Ishikawa (cell line): ENCODE results near the gene PTCH1.

Experiments
- CEBPB ChIP-seq: IDR thresholded peaks from 2 replicates; pipeline ENCODE4 v1.6.1; 2012
- CREB1 ChIP-seq: IDR thresholded peaks from 2 replicates; pipeline ENCODE4 v1.6.1; 2012; ENCODE audit warnings: low read depth
- EGR1 ChIP-seq: IDR thresholded peaks from 2 replicates; pipeline ENCODE4 v1.6.1; 2012
- EP300 ChIP-seq: IDR thresholded peaks from 2 replicates; pipeline ENCODE4 v1.6.1; 2012; ENCODE audit warnings: borderline replicate concordance
- FOXM1 ChIP-seq: IDR thresholded peaks from 2 replicates; pipeline ENCODE4 v1.6.1; 2012; ENCODE audit warnings: low read depth, borderline replicate concordance
- MAX ChIP-seq: IDR thresholded peaks from 2 replicates; pipeline ENCODE4 v1.6.1; 2012
- NFIC ChIP-seq: IDR thresholded peaks from 2 replicates; pipeline ENCODE4 v1.6.1; 2012
- RAD21 ChIP-seq: IDR thresholded peaks from 2 replicates; pipeline ENCODE4 v1.6.1; 2012; ENCODE audit warnings: low read depth
- REST ChIP-seq: IDR thresholded peaks from 2 replicates; pipeline ENCODE4 v1.6.1; 2012; ENCODE audit warnings: low read depth, mild to moderate bottlenecking
- TAF1 ChIP-seq: IDR thresholded peaks from 2 replicates; pipeline ENCODE4 v1.6.1; 2012; ENCODE audit warnings: low read depth, mild to moderate bottlenecking
- TCF12 ChIP-seq: IDR thresholded peaks from 2 replicates; pipeline ENCODE4 v1.6.1; 2012; ENCODE audit warnings: low read depth
- TEAD4 ChIP-seq: IDR thresholded peaks from 2 replicates; pipeline ENCODE4 v1.6.1; 2012
- USF1 ChIP-seq: IDR thresholded peaks from 2 replicates; pipeline ENCODE4 v1.6.1; 2012
- YY1 ChIP-seq: IDR thresholded peaks from 2 replicates; pipeline ENCODE4 v1.6.1; 2012; ENCODE audit warnings: low read depth
- ZBTB7A ChIP-seq: IDR thresholded peaks from 2 replicates; pipeline ENCODE4 v1.6.1; 2012; ENCODE audit warnings: low read depth

PTCH1 gene

GRCh38 chr9:95431286-95431685 is 85.5 kb downstream of the PTCH1 start:
- TF ChIP-seq MAX, result no peak
- no peak for TF ChIP-seq REST
- TF ChIP-seq USF1, result no peak
- no peak for TF ChIP-seq NFIC
- no peak for TF ChIP-seq EGR1
- TF ChIP-seq TCF12, result no peak
- no peak for TF ChIP-seq TEAD4
- no peak for TF ChIP-seq RAD21
- no peak for TF ChIP-seq ZBTB7A
- TF ChIP-seq FOXM1, result no peak
- no peak for TF ChIP-seq CREB1
- TF ChIP-seq EP300, result no peak
- TF ChIP-seq TAF1, result no peak
- TF ChIP-seq YY1, result no peak

GRCh38 chr9:95429948-95430620 is 86.7 kb downstream of the PTCH1 start:
- TF ChIP-seq EP300 (no peak), YY1 (no peak), ZBTB7A (no peak), CEBPB (no peak), TEAD4 (no peak), REST (no peak), RAD21 (no peak), USF1 (no peak)

GRCh38 chr9:95429096-95429495 is 87.7 kb downstream of the PTCH1 start:
- TF ChIP-seq NFIC (no peak), ZBTB7A (no peak), YY1 (no peak)

GRCh38 chr9:95425910-95426551 is 90.7 kb downstream of the PTCH1 start:
- no peak for TF ChIP-seq TCF12
- TF ChIP-seq RAD21, result no peak
- no peak for TF ChIP-seq EP300
- no peak for TF ChIP-seq YY1
- TF ChIP-seq ZBTB7A, result no peak; the same call in 1 of the 2 replicates
- TF ChIP-seq TEAD4, result no peak
- TF ChIP-seq REST, result no peak
- no peak for TF ChIP-seq TAF1
- TF ChIP-seq USF1, result no peak
- TF ChIP-seq CREB1, result no peak
- no peak for TF ChIP-seq CEBPB
- TF ChIP-seq EGR1, result no peak
- TF ChIP-seq FOXM1, result no peak
- no peak for TF ChIP-seq MAX
- no peak for TF ChIP-seq NFIC
